Neural progenitor cell (in vitro differentiated cells): ENCODE data around the gene NXPH3. TPM values are rescaled to one million over a fixed set of nuclear protein-coding genes. Genes with fewer than 3 reads are reported as not detected.
A peak's percentile ranks its signal among the peaks of the same experiment; 100 is the strongest.

Experiments used
- DNase-seq: peaks from one replicate; pipeline ENCODE4 v3.0.0-alpha.2; 2016; ENCODE audit warnings: low spot score
- H2AFZ ChIP-seq: fragments of 200-600 bp; sonication (generic); replicated peaks from 2 replicates; pipeline ENCODE4 v1.6.1; 2016; ENCODE audit warnings: antibody characterized with exemption
- H3F3A ChIP-seq: fragments of 200-600 bp; sonication (generic); 2 replicates; pipeline ENCODE4 v1.6.1; 2016; ENCODE audit warnings: antibody characterized with exemption, low read depth
- H3K27ac ChIP-seq: fragments of 200-600 bp; sonication (generic); 2 replicates; pipeline ENCODE4 v1.5.1; 2016; ENCODE audit warnings: mild to moderate bottlenecking
- H3K27me3 ChIP-seq: fragments of 200-600 bp; sonication (generic); 2 replicates; pipeline ENCODE4 v1.6.1; 2016; ENCODE audit warnings: mild to moderate bottlenecking, moderate library complexity
- H3K36me3 ChIP-seq: fragments of 200-600 bp; sonication (generic); 2 replicates; pipeline ENCODE4 v1.5.1; 2016
- H3K4me1 ChIP-seq: fragments of 200-600 bp; sonication (generic); 2 replicates; pipeline ENCODE4 v1.6.1; 2016; ENCODE audit warnings: mixed run types
- H3K4me2 ChIP-seq: fragments of 200-600 bp; sonication (generic); 2 replicates; pipeline ENCODE4 v1.6.1; 2016
- H3K4me3 ChIP-seq: fragments of 200-600 bp; sonication (generic); 2 replicates; pipeline ENCODE4 v1.5.1; 2016
- H3K79me2 ChIP-seq: fragments of 200-600 bp; sonication (generic); 2 replicates; pipeline ENCODE4 v1.6.1; 2016; ENCODE audit warnings: low read depth
- H3K9ac ChIP-seq: fragments of 200-600 bp; sonication (generic); 2 replicates; pipeline ENCODE4 v1.6.1; 2016
- H3K9me3 ChIP-seq: fragments of 200-600 bp; sonication (generic); 2 replicates; pipeline ENCODE4 v1.5.1; 2016; ENCODE audit warnings: low read depth
- H4K20me1 ChIP-seq: fragments of 200-600 bp; sonication (generic); 2 replicates; pipeline ENCODE4 v1.6.1; 2016; ENCODE audit warnings: low read depth
- H3K27ac Mint-ChIP-seq: 3 replicates; pipeline ENCODE4 v1.8.0; 2021; ENCODE audit warnings: mixed read lengths
- H3K27me3 Mint-ChIP-seq: 2 replicates; pipeline ENCODE4 v1.8.0; 2022; ENCODE audit warnings: low read depth, mild to moderate bottlenecking, inconsistent platforms, moderate library complexity, mixed read lengths; ENCODE audit not compliant: insufficient read depth
- H3K36me3 Mint-ChIP-seq: 3 replicates; pipeline ENCODE4 v1.8.0; 2021; ENCODE audit warnings: mixed read lengths
- H3K4me1 Mint-ChIP-seq: 3 replicates; pipeline ENCODE4 v1.8.0; 2021; ENCODE audit warnings: mixed read lengths
- H3K4me3 Mint-ChIP-seq: 3 replicates; pipeline ENCODE4 v1.8.0; 2021; ENCODE audit warnings: mild to moderate bottlenecking, moderate library complexity, mixed read lengths
- H3K9me3 Mint-ChIP-seq: 3 replicates; pipeline ENCODE4 v1.8.0; 2020; ENCODE audit warnings: mixed read lengths
- EZH2 ChIP-seq: fragments of 200-600 bp; sonication (generic); IDR thresholded peaks from 2 replicates; pipeline ENCODE4 v1.6.1; 2017; ENCODE audit warnings: antibody characterized with exemption, mild to moderate bottlenecking, moderate library complexity
- EZH2phosphoT487 ChIP-seq: fragments of 200-600 bp; sonication (generic); IDR thresholded peaks from 2 replicates; pipeline ENCODE4 v1.6.1; 2017; ENCODE audit warnings: antibody characterized with exemption
- total RNA-seq: library from RNA; depleted of rRNA; stranded (reverse); fragments of >200 nt; gene quantifications from 2 replicates; pipeline ENCODE4 v1.2.3, GENCODE V29; 2015; ENCODE audit warnings: low replicate concordance
- TF ChIP-seq, protein P1 (sequence below): fragments of 200-600 bp; sonication (generic); IDR thresholded peaks from 2 replicates; pipeline ENCODE4 v1.5.1; 2017; ENCODE audit warnings: antibody characterized with exemption, mild to moderate bottlenecking

The NXPH3 gene
- total RNA-seq, 1 donor from 2014 or later = 3.6 TPM

DNA sequence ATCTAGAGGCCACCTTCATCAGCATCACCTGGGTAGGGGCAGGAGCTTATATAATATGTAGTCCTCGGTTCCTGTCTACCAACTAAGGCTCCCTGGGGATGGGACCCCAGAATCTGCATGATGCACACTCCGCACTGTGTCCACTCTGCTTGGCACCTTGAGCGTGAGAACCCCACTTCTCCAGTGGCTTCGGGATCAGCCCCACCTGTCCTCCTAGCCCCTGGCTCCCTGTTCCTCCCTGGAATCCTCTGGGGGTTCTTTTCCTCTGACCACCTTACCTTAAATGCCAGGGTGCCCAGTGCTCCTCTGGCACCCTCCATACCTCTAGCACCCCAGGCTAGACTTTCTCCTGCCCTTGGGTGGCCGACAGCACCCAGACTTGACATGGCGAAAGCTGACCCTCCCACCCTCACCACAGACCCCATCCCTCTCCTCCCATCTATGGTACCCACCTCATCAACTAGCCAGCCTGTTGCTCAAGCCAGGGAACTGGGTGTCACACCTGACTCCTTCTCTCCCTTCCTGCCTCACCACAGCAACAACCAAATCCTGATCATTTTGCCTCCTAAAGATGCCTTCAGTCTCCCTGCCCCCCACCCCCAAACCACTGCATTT is 2.8 kb upstream of the NXPH3 start:
- H3K27ac ChIP-seq = no peak overlapping the region
- H4K20me1 ChIP-seq = peaks cover 9% of the 10 kb centered on the region
- no peak overlapping the region for H3K27ac Mint-ChIP-seq
- H3F3A ChIP-seq = peaks cover 62% of the 10 kb centered on the region
- no peaks in the 10 kb centered on the region for H3K36me3 ChIP-seq
- H3K4me1 Mint-ChIP-seq = peaks cover 15% of the 10 kb centered on the region
- H3K4me1 ChIP-seq = peaks cover 18% of the 10 kb centered on the region
- H3K79me2 ChIP-seq = peaks cover 8% of the 10 kb centered on the region
- H3K4me3 ChIP-seq = no peak overlapping the region
- no peak overlapping the region for H3K9ac ChIP-seq
- H3K4me2 ChIP-seq = no peak overlapping the region
- no peaks in the 10 kb centered on the region for H3K36me3 Mint-ChIP-seq
- H2AFZ ChIP-seq = no peak overlapping the region
- H3K9me3 ChIP-seq = no peaks in the 10 kb centered on the region
- DNase-seq = no peak
- H3K27me3 ChIP-seq = peaks cover 47% of the 10 kb centered on the region
- no peak overlapping the region for H3K4me3 Mint-ChIP-seq
- TF ChIP-seq EZH2phosphoT487 (no peak), EZH2 (no peak)
- TF ChIP-seq, protein P1, sequence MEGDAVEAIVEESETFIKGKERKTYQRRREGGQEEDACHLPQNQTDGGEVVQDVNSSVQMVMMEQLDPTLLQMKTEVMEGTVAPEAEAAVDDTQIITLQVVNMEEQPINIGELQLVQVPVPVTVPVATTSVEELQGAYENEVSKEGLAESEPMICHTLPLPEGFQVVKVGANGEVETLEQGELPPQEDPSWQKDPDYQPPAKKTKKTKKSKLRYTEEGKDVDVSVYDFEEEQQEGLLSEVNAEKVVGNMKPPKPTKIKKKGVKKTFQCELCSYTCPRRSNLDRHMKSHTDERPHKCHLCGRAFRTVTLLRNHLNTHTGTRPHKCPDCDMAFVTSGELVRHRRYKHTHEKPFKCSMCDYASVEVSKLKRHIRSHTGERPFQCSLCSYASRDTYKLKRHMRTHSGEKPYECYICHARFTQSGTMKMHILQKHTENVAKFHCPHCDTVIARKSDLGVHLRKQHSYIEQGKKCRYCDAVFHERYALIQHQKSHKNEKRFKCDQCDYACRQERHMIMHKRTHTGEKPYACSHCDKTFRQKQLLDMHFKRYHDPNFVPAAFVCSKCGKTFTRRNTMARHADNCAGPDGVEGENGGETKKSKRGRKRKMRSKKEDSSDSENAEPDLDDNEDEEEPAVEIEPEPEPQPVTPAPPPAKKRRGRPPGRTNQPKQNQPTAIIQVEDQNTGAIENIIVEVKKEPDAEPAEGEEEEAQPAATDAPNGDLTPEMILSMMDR = no peak
- no peaks in the 10 kb centered on the region for H3K9me3 Mint-ChIP-seq
- peaks cover 40% of the 10 kb centered on the region for H3K27me3 Mint-ChIP-seq

DNA sequence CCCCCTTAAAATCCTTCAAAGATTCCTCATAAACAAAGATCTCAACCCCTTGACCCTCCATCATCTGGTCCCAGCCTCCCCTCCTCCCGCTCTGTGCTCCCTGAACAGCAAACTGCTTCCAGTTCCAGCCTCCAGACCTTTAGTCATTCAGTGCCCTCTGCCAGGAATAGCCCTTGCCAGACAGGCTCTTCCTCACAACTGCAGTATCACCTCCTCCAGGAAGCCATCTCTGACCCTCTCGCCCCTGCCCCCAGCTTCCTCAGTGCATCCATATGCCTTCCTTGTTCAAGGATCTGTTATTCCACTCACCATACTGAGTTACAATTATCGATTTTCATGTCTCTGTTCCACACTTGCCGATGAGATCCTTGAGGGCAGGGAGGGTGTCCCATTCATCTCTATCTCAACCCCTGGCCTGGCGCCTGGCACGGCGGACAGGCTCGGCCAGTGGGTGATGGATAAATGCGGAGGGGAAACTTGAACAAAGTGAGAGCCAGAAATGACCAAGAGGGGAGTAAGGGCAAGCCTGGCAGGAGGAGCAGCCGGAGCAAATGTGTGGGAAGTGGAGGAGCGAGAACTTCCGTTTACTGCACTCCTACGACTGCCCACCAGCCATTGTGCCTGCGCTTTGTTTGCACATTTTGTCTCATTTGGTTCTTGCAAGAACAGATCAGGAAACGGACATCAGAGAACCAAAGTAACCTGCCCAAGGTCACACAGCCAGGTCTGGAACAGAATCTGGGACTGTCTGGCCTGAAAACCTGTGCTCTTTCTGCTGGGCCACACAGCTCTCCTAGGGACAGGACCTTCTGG is 2.0 kb upstream of the NXPH3 start:
- no peak overlapping the region for H3K9ac ChIP-seq
- Mint-ChIP-seq H3K9me3 (no peaks in the 10 kb centered on the region), H3K4me3 (peak overlapping the region; percentile 60), H3K27me3 (peaks cover 41% of the 10 kb centered on the region), H3K4me1 (peaks cover 15% of the 10 kb centered on the region), H3K36me3 (no peaks in the 10 kb centered on the region), H3K27ac (no peak overlapping the region)
- peaks cover 42% of the 10 kb centered on the region for H3K27me3 ChIP-seq
- TF ChIP-seq, protein P1 = no peak
- TF ChIP-seq EZH2 (no peak), EZH2phosphoT487 (no peak)
- no peak overlapping the region for H3K4me3 ChIP-seq
- H3K36me3 ChIP-seq = no peaks in the 10 kb centered on the region
- peaks cover 18% of the 10 kb centered on the region for H3K4me1 ChIP-seq
- H3K79me2 ChIP-seq = peaks cover 8% of the 10 kb centered on the region
- H3K27ac ChIP-seq = no peak overlapping the region
- no peaks in the 10 kb centered on the region for H3K9me3 ChIP-seq
- H4K20me1 ChIP-seq = peaks cover 9% of the 10 kb centered on the region
- peaks cover 55% of the 10 kb centered on the region for H3F3A ChIP-seq
- H2AFZ ChIP-seq = no peak overlapping the region
- no peak overlapping the region for H3K4me2 ChIP-seq
- no peak for DNase-seq

DNA sequence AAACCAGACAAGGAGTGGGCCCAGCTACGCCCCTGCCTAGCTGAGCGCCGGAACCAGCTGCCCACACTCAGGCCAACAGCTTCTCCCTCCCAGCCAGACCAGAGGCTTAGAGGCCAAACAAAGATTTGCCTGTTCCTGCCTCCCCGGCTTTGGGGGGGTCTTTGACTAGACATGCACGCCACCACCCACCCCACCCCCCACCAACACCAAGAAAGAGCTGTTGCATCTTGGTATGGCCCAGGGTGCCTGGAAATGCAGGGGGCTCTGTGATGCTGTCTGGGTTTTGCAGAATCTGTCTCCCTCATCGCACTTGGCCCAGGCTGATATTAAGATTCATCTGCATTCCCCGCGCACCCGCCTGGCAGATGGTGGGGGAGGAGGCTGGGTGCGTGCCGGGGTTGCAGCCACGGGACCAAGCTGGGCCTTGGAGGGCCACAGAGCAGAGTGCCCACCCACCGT is 1.3 kb upstream of the NXPH3 start:
- Histone ChIP-seq H3F3A (peaks cover 54% of the 10 kb centered on the region), H3K4me2 (no peak overlapping the region), H3K9me3 (no peaks in the 10 kb centered on the region), H3K4me1 (peaks cover 18% of the 10 kb centered on the region), H3K36me3 (no peaks in the 10 kb centered on the region), H3K27ac (no peak overlapping the region), H3K4me3 (no peak overlapping the region), H2AFZ (no peak overlapping the region), H3K27me3 (peaks cover 41% of the 10 kb centered on the region), H4K20me1 (peaks cover 9% of the 10 kb centered on the region), H3K79me2 (peaks cover 8% of the 10 kb centered on the region), H3K9ac (no peak overlapping the region)
- Mint-ChIP-seq H3K27me3 (peaks cover 41% of the 10 kb centered on the region), H3K36me3 (no peaks in the 10 kb centered on the region), H3K4me3 (no peak overlapping the region), H3K27ac (no peak overlapping the region), H3K4me1 (peaks cover 15% of the 10 kb centered on the region), H3K9me3 (no peaks in the 10 kb centered on the region)
- TF ChIP-seq, protein P1 = no peak
- TF ChIP-seq EZH2 (no peak), EZH2phosphoT487 (no peak)
- no peak for DNase-seq
